Measurements from ENCODE around the gene PLCB2. TPM values are rescaled to one million over a fixed set of nuclear protein-coding genes. Genes with fewer than 3 reads are reported as not detected.

The PLCB2 gene
- total RNA-seq, 1 donor from 2014 or later: 0.81 TPM

GRCh38 chr15:40339621-40339945, 31.8 kb upstream of the PLCB2 start:
- peak overlapping the region; percentile 65 for H3K4me3 ChIP-seq (ENCODE audit: low read depth, low read length)
- no peak for DNase-seq (ENCODE audit: low read depth)
- TF ChIP-seq CTCF (conservative IDR thresholded peaks at IDR 0.05; ENCODE audit: low read depth, low read length): peak; percentile 22

GRCh38 chr15:40338921-40339620, 31.3 kb upstream of the PLCB2 start:
- DNase-seq (ENCODE audit: low read depth): peak; percentile 45

GRCh38 chr15:40338041-40338657, 30.4 kb upstream of the PLCB2 start:
- peak overlapping the region; percentile 12 for H3K4me3 ChIP-seq (ENCODE audit: low read depth, low read length)
- peak; percentile 80 for TF ChIP-seq CTCF (conservative IDR thresholded peaks at IDR 0.05; ENCODE audit: low read depth, low read length)
- DNase-seq (ENCODE audit: low read depth): no peak

More at GRCh38 chr15:40338921-40339620, 31.3 kb upstream of the PLCB2 start:
- TF ChIP-seq CTCF (conservative IDR thresholded peaks at IDR 0.05; ENCODE audit: low read depth, low read length): no peak
- H3K4me3 ChIP-seq (ENCODE audit: low read depth, low read length): peak overlapping the region; percentile 65

- no peak overlapping the region for H3K4me3 ChIP-seq (ENCODE audit: low read depth, low read length)
- DNase-seq (ENCODE audit: low read depth): no peak
- no peak for TF ChIP-seq CTCF (conservative IDR thresholded peaks at IDR 0.05; ENCODE audit: low read depth, low read length)
Observed at GRCh38 chr15:40337597-40337996, 29.9 kb upstream of the PLCB2 start.

- no peak for TF ChIP-seq CTCF (conservative IDR thresholded peaks at IDR 0.05; ENCODE audit: low read depth, low read length)
- no peak for DNase-seq (ENCODE audit: low read depth)
- H3K4me3 ChIP-seq (ENCODE audit: low read depth, low read length): no peak overlapping the region
Observed at GRCh38 chr15:40336744-40337122, 29.0 kb upstream of the PLCB2 start.

GRCh38 chr15:40335938-40336743, 28.4 kb upstream of the PLCB2 start:
- DNase-seq (ENCODE audit: low read depth): no peak
- no peak for TF ChIP-seq CTCF (conservative IDR thresholded peaks at IDR 0.05; ENCODE audit: low read depth, low read length)
- H3K4me3 ChIP-seq (ENCODE audit: low read depth, low read length): no peak overlapping the region
